Body of pancreas (tissue), 4 donors: ENCODE results near the gene HNRNPC.

Experiments
- POLR2A ChIP-seq, 3 donors: fragments of 450-650 bp; IDR thresholded peaks; one replicate each; pipeline ENCODE4 v1.6.1; 2016; ENCODE audit warnings: antibody characterized with exemption in 3 of 3, mild to moderate bottlenecking in 2 of 3
- TF ChIP-seq, protein P1 (sequence below), 7 experiments: fragments of 450-650 bp in 4 of 7; fragments of 200-600 bp in 3 of 7; sonication (generic) in 3 of 7; IDR thresholded peaks; one replicate each; pipeline ENCODE4 v1.5.1; 2016 to 2019; ENCODE audit warnings: antibody characterized with exemption in 7 of 7

DNA sequence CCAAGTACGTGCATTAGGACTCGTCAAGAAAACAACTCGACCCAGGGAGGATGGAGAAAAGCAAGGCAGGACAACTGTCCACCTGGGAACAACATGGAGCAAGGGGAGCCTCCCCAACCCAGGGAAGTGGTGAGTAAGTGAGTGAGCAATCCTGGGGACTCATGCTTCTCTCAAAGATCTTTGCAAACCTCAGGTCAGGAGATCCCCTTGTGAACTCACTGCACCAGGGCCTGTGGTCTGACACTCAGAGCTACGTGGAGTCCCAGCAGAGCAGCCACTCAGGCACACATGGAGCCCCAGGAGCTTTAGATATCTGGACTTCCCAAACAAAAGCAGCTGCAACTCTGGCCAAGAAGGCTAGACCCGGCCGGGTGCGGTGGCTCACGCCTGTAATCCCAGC, 101.2 kb downstream of the HNRNPC start:
- TF ChIP-seq, protein P1, sequence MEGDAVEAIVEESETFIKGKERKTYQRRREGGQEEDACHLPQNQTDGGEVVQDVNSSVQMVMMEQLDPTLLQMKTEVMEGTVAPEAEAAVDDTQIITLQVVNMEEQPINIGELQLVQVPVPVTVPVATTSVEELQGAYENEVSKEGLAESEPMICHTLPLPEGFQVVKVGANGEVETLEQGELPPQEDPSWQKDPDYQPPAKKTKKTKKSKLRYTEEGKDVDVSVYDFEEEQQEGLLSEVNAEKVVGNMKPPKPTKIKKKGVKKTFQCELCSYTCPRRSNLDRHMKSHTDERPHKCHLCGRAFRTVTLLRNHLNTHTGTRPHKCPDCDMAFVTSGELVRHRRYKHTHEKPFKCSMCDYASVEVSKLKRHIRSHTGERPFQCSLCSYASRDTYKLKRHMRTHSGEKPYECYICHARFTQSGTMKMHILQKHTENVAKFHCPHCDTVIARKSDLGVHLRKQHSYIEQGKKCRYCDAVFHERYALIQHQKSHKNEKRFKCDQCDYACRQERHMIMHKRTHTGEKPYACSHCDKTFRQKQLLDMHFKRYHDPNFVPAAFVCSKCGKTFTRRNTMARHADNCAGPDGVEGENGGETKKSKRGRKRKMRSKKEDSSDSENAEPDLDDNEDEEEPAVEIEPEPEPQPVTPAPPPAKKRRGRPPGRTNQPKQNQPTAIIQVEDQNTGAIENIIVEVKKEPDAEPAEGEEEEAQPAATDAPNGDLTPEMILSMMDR (IDR thresholded peaks at IDR 0.05) = no peak
- TF ChIP-seq POLR2A (IDR thresholded peaks at IDR 0.05) = no peak
